Measurements from ENCODE around the gene GNPDA2.

Gene GNPDA2

GRCh38 chr4:44670506-44671199, 55.7 kb downstream of the GNPDA2 start:
- Histone ChIP-seq H3K79me2 (ENCODE audit: low read length) (no peaks in the 10 kb centered on the region), H3K9me3 (ENCODE audit: insufficient read depth, low read length) (no peaks in the 10 kb centered on the region), H3K27ac (ENCODE audit: low read length) (no peak overlapping the region), H3K9ac (ENCODE audit: low read length) (no peak overlapping the region), H3K27me3 (ENCODE audit: low read depth, low read length) (no peaks in the 10 kb centered on the region), H3K4me1 (ENCODE audit: low read length) (peaks cover 5% of the 10 kb centered on the region; the same call in 1 of the 2 replicates), H3K36me3 (replicated peaks; ENCODE audit: low read depth, low read length) (no peaks in the 10 kb centered on the region), H3K4me2 (ENCODE audit: low read length) (no peak overlapping the region), H2AFZ (ENCODE audit: low read depth, low read length) (no peak overlapping the region), H3K4me3 (ENCODE audit: low read length) (no peak overlapping the region), H4K20me1 (ENCODE audit: insufficient read depth, low read length) (no peaks in the 10 kb centered on the region)
- TF ChIP-seq, protein P1, sequence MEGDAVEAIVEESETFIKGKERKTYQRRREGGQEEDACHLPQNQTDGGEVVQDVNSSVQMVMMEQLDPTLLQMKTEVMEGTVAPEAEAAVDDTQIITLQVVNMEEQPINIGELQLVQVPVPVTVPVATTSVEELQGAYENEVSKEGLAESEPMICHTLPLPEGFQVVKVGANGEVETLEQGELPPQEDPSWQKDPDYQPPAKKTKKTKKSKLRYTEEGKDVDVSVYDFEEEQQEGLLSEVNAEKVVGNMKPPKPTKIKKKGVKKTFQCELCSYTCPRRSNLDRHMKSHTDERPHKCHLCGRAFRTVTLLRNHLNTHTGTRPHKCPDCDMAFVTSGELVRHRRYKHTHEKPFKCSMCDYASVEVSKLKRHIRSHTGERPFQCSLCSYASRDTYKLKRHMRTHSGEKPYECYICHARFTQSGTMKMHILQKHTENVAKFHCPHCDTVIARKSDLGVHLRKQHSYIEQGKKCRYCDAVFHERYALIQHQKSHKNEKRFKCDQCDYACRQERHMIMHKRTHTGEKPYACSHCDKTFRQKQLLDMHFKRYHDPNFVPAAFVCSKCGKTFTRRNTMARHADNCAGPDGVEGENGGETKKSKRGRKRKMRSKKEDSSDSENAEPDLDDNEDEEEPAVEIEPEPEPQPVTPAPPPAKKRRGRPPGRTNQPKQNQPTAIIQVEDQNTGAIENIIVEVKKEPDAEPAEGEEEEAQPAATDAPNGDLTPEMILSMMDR (IDR thresholded peaks at IDR 0.05; ENCODE audit: low read depth, low read length): no peak
- no peak for TF ChIP-seq EZH2phosphoT487 (IDR thresholded peaks at IDR 0.05; ENCODE audit: low read depth)

DNA sequence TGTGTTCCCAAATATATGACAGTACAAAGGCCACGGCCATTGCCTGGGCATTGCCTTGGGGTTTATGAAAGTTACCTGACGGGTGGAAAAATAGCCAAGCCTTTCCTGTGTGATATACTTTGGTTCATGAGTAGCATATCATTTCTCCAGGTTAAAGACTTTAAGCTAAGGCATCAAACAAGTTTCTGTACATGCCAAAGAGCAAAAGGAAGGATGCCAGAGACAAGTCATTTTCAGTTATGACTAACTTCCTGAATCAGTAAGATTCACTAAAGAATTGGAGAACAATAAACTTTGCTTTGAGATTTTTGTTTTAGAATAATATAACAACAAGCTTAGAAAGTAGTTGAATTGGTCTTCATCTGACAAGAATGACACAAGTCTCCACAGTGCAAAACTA, 57.8 kb downstream of the GNPDA2 start:
- H3K4me3 ChIP-seq (ENCODE audit: low read length): no peak overlapping the region
- TF ChIP-seq, protein P1 (IDR thresholded peaks at IDR 0.05; ENCODE audit: low read depth, low read length): no peak
- no peak for TF ChIP-seq EZH2phosphoT487 (IDR thresholded peaks at IDR 0.05; ENCODE audit: low read depth)
- H4K20me1 ChIP-seq (ENCODE audit: insufficient read depth, low read length): no peaks in the 10 kb centered on the region

GRCh38 chr4:44663539-44664263, 62.7 kb downstream of the GNPDA2 start:
- H3K4me1 ChIP-seq (ENCODE audit: low read length): peaks cover 14% of the 10 kb centered on the region
- TF ChIP-seq, protein P1 (IDR thresholded peaks at IDR 0.05; ENCODE audit: low read depth, low read length): no peak
- H3K27me3 ChIP-seq (ENCODE audit: low read depth, low read length): no peaks in the 10 kb centered on the region
- no peak overlapping the region for H2AFZ ChIP-seq (ENCODE audit: low read depth, low read length)
- no peaks in the 10 kb centered on the region for H4K20me1 ChIP-seq (ENCODE audit: insufficient read depth, low read length)
- no peaks in the 10 kb centered on the region for H3K79me2 ChIP-seq (ENCODE audit: low read length)
- no peak overlapping the region for H3K4me3 ChIP-seq (ENCODE audit: low read length)
- H3K9me3 ChIP-seq (ENCODE audit: insufficient read depth, low read length): no peaks in the 10 kb centered on the region
- no peak overlapping the region for H3K4me2 ChIP-seq (ENCODE audit: low read length)
- no peak overlapping the region for H3K27ac ChIP-seq (ENCODE audit: low read length)
- H3K9ac ChIP-seq (ENCODE audit: low read length): no peak overlapping the region
- H3K36me3 ChIP-seq (replicated peaks; ENCODE audit: low read depth, low read length): no peaks in the 10 kb centered on the region

More for the DNA sequence above, 57.8 kb downstream of the GNPDA2 start:
- Histone ChIP-seq H3K4me1 (ENCODE audit: low read length) (peaks cover 5% of the 10 kb centered on the region; the same call in 1 of the 2 replicates), H3K27ac (ENCODE audit: low read length) (no peak overlapping the region), H3K36me3 (replicated peaks; ENCODE audit: low read depth, low read length) (no peaks in the 10 kb centered on the region), H3K9me3 (ENCODE audit: insufficient read depth, low read length) (no peaks in the 10 kb centered on the region), H3K79me2 (ENCODE audit: low read length) (no peaks in the 10 kb centered on the region), H2AFZ (ENCODE audit: low read depth, low read length) (no peak overlapping the region), H3K4me2 (ENCODE audit: low read length) (no peak overlapping the region), H3K9ac (ENCODE audit: low read length) (no peak overlapping the region), H3K27me3 (ENCODE audit: low read depth, low read length) (no peaks in the 10 kb centered on the region)

GRCh38 chr4:44662623-44663005, 63.7 kb downstream of the GNPDA2 start:
- Histone ChIP-seq H3K4me1 (ENCODE audit: low read length) (peaks cover 10% of the 10 kb centered on the region), H2AFZ (ENCODE audit: low read depth, low read length) (0 out of 2 replicates have a peak overlapping the region, but pooled peaks have one; percentile 44), H3K4me2 (ENCODE audit: low read length) (peak overlapping the region; percentile 1; the same call in 1 of the 2 replicates), H3K79me2 (ENCODE audit: low read length) (no peaks in the 10 kb centered on the region), H3K27ac (ENCODE audit: low read length) (no peak overlapping the region), H3K4me3 (ENCODE audit: low read length) (no peak overlapping the region), H3K9me3 (ENCODE audit: insufficient read depth, low read length) (no peaks in the 10 kb centered on the region), H3K27me3 (ENCODE audit: low read depth, low read length) (no peaks in the 10 kb centered on the region), H3K36me3 (replicated peaks; ENCODE audit: low read depth, low read length) (no peaks in the 10 kb centered on the region), H4K20me1 (ENCODE audit: insufficient read depth, low read length) (no peaks in the 10 kb centered on the region), H3K9ac (ENCODE audit: low read length) (no peak overlapping the region)
- TF ChIP-seq EZH2phosphoT487 (IDR thresholded peaks at IDR 0.05; ENCODE audit: low read depth): no peak
